WI38 (cell line): ENCODE results near the gene ABCC6.
"Not testable (repeated sequence)": the region's sequence is repeated elsewhere in the genome, so short reads cannot be mapped to it uniquely, and the experiment has no call there.

Source experiments
- H3K4me3 ChIP-seq: 2 replicates; pipeline ENCODE4 v1.5.1; 2011; ENCODE audit warnings: low read depth, mild to moderate bottlenecking, control low read depth, low read length
- CTCF ChIP-seq: IDR thresholded peaks from 2 replicates; pipeline ENCODE4 v1.5.1; 2012; ENCODE audit warnings: low read depth, mild to moderate bottlenecking, control low read depth, low read length

ABCC6 gene

GRCh38 chr16:16150878-16151152 lies 72.5 kb downstream of the ABCC6 start:
- TF ChIP-seq CTCF, result no peak
- no peak overlapping the region for H3K4me3 ChIP-seq

GRCh38 chr16:16150117-16150877 lies 73.0 kb downstream of the ABCC6 start:
- TF ChIP-seq CTCF, result no peak
- H3K4me3 ChIP-seq, result no peak overlapping the region

DNA sequence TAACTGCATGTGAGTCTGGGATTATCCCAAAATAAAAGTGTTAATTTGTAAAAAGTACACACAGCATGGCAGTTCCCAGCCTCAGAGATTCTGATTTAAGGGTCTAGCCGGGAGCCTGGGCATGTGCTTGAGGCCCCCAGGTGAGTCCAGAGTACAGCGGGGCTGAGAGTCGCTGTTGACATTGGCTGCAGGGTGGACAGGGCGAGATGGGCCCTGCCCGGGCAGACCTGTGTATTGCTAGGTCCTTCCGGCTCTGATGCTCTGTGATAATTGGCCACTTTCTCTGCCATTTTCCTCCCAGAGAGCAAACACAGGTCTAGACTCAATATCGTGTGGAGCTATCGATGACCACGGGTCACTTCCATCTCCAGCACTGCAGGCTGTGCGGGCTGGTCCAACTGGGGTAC lies 73.6 kb downstream of the ABCC6 start:
- no peak for TF ChIP-seq CTCF
- H3K4me3 ChIP-seq, result no peak overlapping the region

DNA sequence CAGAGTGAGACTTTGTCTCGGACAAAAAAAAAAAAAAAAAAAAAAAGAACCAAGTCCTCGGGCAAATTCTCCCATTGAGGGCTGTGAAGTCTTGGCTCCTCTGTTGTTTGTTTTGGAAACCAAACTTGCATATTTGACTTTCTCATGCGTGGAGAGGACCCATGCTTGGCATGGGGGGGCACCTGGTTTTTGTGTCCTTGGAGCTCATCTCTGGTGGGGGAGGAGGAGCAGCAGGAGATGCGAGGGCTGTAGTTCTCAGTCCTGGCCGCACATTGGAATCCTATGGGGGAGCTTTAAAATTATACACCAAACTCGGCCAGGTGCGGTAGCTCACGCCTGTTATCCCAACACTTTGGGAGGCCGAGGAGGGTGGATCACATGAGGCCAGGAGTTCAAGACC lies 74.5 kb downstream of the ABCC6 start:
- no peak overlapping the region for H3K4me3 ChIP-seq

DNA sequence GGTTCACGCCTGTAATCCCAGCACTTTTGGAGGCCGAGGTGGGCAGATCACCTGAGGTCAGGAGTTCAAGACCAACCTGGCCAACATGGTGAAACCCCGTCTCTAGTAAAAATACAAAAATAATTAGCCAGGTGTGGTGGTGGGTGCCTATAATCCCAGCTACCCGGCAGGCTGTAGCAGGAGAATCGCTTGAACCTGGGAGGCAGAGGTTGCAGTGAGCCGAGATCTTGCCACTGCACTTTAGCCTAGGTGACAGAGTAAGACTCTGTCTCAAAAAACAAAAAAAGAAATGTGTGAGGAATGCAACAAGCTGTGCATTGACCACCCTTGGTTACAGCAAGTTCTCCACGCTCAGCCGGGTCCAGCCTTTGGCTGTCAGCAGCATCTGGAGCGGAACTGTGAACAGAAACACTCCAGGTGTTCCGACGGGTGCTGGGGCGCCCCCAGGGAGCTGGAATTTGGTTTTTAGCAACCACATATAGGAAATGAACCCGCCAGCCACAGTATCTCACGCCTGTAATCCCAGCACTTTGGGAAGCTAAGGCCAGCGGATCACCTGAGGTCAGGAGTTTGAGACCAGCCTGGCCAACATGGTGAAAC lies 75.2 kb downstream of the ABCC6 start:
- H3K4me3 ChIP-seq, result not testable (repeated sequence)

More for the DNA sequence above, 74.5 kb downstream of the ABCC6 start:
- no peak for TF ChIP-seq CTCF

DNA sequence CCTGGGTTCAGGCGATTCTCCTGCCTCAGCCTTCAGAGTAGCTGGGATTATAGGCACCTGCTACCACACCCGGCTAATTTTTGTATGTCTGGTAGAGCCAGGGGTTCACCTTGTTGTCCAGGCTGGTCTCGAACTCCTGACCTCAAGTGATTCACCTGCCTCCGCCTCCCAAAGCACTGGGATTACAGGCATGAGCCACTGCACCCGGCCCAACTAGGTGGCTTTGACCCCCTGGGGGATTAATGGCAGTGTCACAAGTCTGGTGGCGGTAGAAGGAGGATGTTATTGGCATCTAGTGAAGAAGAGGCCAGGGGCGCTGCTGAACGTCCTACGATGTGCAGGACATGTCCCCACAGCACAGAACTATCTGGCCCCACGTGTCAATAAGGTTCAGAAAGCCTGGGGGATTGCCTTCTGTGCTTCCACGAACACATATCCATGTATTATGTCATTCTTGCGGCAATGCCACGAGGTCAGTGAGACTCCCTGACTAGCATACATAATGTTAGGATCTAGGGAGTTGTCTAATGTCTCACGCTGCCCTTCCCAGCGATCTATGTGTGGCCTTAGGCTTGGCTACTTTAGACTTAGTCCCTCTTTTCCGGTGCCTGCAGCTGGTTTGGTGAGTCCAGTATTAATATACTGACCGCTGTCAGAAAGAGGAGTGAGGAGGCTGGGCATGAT lies 75.8 kb downstream of the ABCC6 start:
- no peak for TF ChIP-seq CTCF
- H3K4me3 ChIP-seq, result no peak overlapping the region

DNA sequence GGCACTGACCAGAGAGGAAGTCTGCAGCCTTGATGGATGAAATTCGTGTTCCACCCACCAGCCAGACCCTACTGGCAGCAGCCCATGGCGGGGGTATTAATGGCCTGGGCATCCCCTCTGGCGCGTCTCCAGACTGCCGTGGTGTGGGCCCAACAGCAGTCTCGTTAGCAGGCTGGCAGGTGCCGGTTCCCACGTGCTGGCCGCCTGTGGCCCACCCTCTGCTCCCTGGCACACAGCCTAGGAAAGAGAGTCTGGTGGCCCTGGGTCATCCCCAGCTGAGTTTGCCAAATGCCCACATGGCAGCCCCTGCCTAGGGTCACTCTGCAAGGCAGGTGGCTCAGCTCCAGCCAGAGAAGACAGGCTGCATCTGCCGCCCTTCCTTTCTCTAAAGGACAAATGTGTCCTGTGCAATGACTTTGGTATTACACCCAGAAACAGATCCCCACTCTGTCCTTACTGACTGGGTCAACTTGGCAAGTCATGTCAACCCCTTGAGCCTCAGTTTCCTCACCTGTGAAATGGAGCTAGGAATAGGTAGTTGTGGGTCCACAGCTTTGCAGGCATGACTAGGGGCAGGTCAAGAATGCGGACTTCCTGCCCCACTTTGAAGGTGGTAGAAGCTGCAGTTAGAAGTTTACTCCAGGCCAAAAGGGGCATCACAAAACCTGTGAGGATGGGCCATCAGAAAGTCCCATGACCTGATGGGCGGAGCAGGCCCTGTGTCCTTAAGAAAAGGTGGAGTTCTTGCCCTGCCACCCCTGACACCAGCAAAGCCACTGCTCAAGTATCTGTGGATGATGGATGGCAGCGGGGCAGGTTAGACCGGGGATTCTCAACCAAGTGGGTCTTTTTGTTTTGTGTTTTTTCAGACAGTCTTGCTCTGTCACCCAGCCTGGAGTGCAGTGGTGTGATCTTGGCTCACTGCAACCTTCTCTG lies 76.6 kb downstream of the ABCC6 start:
- TF ChIP-seq CTCF, result no peak
- H3K4me3 ChIP-seq, result no peak overlapping the region
